IPS DF 4.7 (cell line): ENCODE results near the gene B4GALT6.

ENCODE experiments used
- DNase-seq: peaks from one replicate; pipeline ENCODE4 v3.0.0-alpha.2; 2013; ENCODE audit warnings: low spot score; ENCODE audit errors: extremely low read depth

Gene B4GALT6

DNA sequence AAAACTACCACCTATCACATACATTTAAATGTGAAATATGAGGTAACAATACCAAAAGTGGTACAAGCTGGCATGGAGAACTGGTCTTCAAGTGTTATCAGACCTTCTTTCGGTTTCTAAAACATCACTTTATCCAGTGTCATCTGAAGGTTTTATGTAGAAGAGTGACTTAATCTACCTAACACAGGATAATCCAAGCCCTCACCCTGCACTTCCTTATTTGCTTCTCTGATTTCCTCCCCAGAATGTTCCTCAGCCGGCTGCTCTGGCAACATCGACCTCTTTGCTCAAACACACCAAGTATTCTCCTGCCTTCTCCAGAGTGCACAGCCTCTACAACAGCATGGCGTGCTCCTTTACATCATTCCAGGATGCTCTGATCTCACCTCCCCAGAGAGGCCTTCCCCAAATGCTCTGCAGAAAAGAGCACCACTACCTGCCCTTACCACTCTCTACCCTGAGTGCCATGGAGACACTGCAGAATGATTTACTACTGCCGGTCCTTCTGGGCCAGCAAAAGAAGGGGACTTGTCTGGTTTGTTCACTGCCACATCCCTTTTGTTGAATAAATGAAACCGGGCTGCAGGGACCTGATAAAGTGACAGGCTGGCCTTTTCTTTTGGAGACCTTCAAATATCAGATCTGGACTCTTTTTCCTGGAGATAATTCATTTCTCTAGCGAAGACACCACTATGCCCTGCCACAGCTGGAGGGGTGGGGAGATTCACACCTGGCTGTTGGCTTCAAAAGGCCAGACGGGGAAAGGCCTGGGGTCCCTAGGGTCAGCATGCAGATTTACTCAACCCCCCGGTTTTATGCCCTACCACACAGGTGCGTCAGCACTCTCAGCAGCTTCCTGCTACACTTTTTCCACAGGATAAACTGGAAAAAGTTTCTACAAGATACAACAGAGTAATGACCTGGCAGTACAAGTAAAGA, 50.7 kb downstream of the B4GALT6 start:
- no peak for DNase-seq

GRCh38 chr18:31632356-31632755, 52.0 kb downstream of the B4GALT6 start:
- no peak for DNase-seq

DNA sequence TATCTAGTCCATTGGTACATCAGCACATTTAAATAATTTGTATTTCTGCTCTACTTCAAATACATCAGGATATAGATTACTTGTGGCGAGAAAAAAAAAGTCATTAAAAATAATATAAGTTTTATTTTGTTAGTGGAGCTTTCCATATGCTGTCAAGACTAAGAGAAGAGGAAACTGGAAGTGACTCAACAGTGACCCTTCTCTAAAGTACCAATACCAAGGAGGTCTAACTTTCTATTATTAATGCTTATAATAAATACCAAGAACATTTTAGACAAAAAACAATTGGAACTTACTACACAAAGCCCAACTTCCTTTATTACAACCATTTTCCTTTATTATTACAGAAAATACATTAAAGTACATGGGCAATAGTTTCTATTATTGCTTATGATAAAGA, 52.9 kb downstream of the B4GALT6 start:
- no peak for DNase-seq

GRCh38 chr18:31630549-31630948, 53.8 kb downstream of the B4GALT6 start:
- no peak for DNase-seq

- DNase-seq: no peak
Measured at GRCh38 chr18:31626409-31626808, 58.0 kb downstream of the B4GALT6 start.

DNA sequence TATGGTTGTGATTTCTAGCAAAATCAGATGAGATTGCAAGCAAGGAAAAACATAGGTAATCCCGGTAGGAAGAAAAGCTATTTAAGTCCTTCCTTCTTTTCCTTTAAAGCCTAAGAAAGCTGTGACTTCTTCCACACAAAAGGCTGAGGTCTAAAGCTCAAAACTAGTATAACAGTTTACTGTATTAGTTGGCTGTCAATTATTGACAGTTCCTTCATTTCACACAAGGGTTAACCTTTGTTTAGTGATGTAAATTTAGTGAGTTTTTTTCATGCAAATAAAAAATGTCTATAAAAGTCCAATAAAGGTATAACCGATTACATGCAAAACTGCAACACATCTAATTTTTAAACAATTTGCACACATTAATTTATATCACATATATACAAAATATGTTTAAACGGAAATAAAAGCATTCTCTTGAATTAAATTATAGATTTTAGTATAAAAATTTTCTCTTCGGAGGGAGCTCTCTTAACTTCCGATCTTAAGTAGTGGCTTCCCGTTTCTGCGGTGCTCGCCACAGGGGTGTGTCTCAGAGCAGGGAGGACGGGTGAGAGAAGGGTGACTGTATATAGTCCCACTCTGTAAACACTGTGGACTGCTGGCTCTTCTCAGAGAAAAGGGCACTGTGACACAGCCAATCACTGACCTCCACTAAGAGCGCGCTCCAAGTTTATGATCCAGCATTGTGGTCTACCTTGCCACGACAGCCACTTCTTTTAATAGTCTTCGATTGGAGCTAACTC, 59.3 kb downstream of the B4GALT6 start:
- DNase-seq: no peak

- DNase-seq: no peak
Measured at GRCh38 chr18:31619291-31619690, 65.1 kb downstream of the B4GALT6 start.

DNA sequence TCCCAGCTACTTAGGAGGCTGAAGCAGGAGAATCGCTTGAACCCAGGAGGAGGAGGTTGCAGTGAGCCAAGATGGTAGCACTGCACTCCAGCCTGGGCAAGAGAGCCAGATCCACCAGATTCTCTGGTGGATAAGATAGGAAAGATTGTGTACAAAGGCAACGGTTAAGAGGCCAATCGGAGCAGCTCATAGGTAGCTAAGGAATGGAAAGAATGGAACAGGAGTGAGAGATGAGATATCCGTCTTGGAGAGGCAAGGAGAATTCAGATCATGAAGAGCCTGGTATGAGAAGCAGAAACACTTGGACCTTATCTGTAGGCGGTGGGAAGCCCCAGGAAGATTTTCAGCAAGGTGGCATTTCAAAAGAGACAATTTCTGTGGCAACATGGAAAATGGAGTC, 65.6 kb downstream of the B4GALT6 start:
- no peak for DNase-seq

GRCh38 chr18:31617031-31617717, 67.2 kb downstream of the B4GALT6 start:
- DNase-seq: no peak

- no peak for DNase-seq
Measured at GRCh38 chr18:31616586-31616985, 67.8 kb downstream of the B4GALT6 start.

DNA sequence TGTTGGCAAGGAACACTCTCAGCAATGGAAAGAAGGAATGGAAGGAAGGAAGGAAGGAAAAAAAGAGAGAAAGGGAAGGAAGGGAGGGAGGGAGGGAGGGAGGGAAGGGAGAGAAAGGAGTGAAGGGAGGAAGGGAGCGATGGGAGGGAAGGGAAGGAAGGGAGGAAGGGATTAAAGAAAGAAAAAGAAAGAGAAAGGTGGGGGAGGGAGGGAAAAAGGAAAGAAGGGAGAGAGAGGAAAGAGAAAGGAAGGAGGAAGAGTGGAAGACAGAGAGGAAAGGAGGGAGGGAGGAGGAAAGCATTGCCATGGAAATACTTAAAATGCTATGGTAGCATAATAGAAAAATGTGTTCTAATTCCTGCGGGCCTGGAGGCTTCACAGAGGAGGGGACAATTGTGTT, 70.3 kb downstream of the B4GALT6 start:
- no peak for DNase-seq

GRCh38 chr18:31612124-31612523, 72.3 kb downstream of the B4GALT6 start:
- DNase-seq: no peak

- DNase-seq: no peak
Measured at GRCh38 chr18:31611511-31611910, 72.9 kb downstream of the B4GALT6 start.

DNA sequence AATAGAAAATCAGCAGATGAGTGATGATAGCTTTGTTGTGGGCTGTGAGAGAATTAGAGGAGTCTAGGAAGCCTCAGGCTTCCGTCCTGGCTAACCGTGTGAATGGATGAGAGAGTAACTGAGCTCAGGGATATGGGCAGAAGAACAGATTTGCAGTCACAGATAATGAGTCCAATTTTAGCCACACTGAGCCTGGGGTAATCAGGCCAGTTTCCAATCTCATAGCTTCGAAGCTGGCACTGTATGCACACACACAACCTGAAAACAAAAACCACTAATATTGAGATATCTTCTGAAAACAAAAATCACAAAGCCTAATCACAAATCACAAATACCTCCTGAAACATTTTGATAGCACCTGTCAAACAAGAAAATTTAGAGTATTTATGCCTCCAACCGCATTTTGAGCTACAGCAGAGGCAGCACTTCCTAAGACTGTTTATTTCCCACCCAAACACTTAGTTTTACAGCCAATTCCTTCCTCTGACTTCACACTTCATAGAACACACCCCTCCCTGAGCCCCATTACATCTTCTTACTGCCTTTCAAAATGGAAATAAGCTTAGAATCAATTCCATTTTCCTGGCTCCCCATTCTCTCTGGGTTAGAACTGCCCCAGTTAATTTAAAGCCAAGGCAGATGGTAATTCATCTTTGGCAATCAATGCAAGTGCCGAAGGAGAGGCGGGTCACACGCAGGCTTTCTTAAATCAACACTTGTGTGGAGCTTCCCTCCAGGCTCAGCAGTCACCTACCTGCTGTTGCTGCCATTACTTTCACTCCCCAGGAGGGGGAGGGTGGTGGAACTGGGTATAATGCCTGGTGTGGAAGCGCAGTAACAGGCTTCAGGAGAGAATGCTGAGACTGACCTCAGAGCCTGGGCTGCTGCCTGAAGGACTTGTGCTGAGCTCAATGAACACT, 73.8 kb downstream of the B4GALT6 start:
- DNase-seq: peak; percentile 49

GRCh38 chr18:31609886-31610285, 74.5 kb downstream of the B4GALT6 start:
- no peak for DNase-seq

- no peak for DNase-seq
Measured at GRCh38 chr18:31607384-31607783, 77.0 kb downstream of the B4GALT6 start.

GRCh38 chr18:31606265-31606664, 78.1 kb downstream of the B4GALT6 start:
- no peak for DNase-seq

DNA sequence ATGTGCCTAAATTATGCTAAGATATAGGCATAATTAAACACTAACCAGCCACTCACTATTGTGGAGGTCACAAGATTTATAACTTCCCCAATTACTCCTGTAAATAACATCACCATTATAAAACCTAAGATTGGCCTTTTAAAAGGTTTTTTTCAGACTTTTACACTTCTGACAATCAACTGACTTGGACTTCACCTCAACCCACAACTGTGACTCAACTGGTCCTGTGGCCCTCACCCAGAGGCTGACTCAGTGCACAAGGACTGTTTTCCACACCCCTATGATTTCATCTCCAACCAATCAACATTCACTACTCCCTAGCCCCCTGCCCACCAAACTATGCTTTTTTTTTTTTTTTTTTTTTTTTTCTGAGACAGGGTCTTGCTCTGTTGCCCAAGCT, 81.1 kb downstream of the B4GALT6 start:
- DNase-seq: no peak

GRCh38 chr18:31598021-31598805, 86.2 kb downstream of the B4GALT6 start:
- no peak for DNase-seq
